GM19463 (cell line): ENCODE results near the gene CHDH.

ENCODE experiments used
- ATAC-seq: cut with Tn5 transposase; IDR thresholded peaks from one replicate; pipeline ENCODE4 v1.9.1; 2021; ENCODE audit warnings: mild to moderate bottlenecking, moderate library complexity; ENCODE audit not compliant: unreplicated experiment

CHDH gene

DNA sequence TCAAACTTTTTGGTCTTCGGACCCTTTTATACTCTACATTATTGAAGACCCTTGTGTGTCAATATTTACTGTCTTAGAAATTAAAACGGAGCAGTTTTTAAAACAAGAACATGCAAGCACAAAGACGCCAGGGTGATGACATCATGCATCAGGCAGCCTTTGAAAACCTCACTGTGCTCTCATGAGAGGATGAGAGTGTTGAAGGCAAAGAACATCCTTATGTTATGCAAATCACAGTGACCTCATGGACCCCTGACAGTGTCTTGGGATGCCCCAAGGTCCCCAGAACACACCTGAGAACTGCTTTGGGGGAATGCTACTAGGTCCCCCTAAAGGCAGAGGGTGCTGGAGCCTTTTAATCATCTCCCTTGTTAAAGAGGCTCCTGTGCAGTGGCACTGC, 51.6 kb downstream of the CHDH start:
- ATAC-seq, result no peak

DNA sequence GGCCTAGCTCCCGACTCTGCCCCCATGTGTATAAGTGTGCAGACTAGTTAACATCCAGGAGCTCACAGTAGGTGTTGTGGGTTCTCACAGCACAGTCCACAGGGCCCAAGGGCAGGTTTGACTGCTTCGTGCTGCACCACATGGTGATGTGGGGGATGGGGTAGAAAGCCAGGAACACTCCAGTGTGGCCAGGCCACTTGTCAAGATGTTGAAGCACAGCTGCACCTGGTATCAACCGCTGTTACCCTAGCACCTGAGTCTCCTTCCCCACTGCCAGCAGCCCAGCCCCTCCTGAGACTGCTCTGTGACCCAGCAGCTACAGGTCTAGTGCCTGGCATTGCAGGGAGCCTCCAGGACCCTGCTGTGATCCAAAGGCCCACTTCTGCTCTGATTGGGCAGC, 53.4 kb downstream of the CHDH start:
- ATAC-seq, result no peak

DNA sequence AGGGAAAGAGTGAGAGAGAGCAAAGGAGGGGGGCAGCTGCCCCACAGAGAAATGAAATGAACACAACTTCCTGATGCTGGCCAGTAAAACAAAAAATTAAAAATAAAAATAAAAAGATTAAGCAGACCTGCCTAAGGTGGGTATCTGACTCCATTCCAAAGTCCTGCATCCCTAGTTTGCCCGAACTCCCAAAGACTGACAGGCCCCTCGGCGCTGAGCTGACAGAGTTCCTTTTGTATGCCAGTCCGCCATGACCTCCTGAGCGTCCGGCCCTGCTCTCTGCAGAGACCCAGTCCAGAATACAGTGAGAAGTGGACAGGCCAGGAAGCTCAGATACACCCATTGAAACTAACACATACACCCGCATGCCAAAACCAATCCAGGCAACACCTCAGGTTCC, 54.9 kb downstream of the CHDH start:
- ATAC-seq, result no peak

DNA sequence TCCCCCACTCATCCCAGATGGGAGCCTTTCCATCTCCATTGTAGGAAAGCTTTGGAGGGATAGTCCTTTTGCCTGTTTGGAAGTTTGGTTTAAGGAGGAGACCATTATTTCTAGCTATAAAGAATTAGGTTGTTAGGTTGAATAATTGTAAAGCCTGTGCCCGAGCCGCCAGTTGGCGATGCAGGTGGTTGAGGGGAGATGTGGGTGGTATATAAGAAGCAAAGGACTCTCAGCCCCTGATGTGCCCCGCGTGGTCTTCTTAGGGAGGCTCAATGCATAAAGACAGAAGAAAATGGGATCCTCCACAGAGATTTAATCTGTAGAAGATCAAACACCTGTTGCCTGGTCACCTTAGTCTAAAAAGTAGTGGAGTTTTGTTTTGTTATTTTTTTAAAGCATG, 55.7 kb downstream of the CHDH start:
- ATAC-seq, result no peak

DNA sequence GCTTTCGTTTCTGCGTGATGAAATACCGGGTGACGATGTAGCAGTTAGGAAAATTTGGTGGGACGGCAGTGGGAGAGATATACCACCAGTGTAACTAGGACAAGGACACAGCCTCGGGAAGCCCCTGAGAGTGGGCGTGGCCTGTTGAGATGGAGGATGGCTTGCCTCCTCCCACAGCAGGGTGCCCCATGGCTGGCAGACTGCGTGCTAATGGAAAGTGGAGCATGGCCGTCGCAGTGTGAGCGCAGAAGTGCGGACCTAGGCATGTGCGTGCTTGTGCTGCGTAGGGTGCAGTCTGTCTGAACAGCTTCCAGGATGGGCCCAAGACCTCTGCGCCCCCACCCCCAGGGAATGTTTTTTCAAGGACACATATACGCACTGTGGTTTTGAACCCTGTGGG, 56.8 kb downstream of the CHDH start:
- ATAC-seq, result no peak

DNA sequence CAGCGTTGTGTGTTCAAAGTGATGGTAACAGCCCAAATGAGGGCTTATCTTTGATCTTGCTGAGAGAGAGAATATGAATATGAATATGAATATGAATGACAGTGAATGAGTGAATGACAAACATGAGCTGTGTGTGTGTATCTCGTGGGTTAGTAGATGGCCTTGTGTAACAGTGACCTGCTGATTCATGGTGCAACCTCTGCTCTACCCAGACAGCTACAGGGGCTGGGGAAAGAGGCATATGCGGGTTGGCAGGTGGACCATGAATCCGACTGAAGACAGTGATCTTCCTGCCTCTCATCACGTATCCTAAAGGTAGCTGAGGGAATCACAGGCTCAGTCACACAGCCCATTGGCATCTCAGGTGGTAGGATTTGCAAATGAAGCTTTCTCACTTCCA, 58.2 kb downstream of the CHDH start:
- no peak for ATAC-seq

DNA sequence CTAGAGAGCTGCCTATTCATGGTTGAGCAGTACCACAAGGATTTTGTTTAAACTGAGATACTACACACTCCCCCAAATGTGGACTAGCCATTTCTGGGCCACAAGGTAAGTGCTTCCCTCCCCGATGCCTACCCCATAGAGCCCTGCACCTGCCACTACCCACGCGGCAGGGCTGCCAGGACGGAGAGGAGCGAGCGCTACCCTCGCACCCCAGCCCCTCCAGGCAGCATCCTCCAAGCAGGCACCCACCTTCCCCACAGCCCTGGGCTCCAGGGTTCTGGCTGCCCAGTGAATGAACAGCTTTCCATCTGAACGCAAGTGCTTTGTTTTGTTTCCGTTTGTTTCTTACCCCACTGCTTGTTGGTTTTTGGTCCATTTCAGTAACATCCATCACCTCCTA, 59.2 kb downstream of the CHDH start:
- no peak for ATAC-seq

DNA sequence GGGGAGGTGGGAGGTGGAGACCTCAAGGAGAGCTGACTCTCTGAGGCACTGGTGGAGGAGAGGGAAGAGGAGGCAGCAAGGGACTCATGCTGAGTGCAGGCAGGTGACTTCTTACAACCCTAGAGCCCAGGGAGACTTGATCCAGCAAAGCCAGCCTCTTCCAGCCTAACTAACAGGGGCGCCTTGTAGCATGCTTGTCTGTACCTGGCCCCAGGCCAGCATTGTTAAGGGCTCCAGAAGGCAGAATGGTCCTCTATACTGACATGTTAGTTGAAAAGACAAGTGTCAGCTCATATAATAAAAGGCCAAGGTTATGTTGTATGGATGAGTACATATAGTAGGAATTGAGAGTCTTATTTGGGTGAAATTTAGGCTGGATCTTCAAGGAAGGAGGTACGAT, 65.4 kb downstream of the CHDH start:
- no peak for ATAC-seq

DNA sequence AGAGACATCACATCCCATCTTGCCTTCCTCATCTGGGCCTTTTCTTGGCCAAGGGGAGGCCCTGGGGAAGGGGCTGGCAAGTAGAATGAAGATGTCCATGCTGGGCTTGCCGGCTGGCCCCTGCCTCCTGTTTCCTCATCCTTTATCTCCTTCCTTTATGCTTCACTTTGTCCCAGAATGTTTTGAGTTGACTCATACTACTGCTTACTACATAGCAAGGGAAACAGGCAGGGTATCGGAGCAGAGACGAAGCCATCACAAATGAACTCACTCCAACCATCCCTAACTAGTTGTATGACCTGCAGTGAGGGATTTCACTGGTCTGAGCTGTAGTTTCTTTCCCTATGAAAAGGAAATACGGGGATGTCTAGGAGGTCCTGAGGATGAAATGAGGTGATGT, 66.0 kb downstream of the CHDH start:
- no peak for ATAC-seq

DNA sequence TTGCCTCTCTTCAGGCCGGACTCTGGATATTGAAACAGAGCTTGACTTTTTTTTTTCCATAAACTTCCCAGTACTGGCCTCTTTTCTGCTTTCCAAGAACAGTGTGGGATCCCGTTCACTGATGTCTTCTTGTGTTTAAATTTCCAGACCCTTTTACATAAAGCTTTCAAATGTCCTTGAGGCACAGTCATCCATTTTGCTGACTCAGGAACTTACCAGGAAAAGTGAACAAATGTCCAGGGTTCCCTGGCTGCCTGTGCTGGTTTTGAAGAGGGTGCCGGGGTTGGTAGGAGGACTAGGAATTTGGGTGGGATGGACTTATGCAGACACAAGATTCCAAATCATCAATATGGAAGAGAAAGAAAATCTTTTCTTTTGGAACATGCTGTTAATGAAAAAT, 68.1 kb downstream of the CHDH start:
- no peak for ATAC-seq

DNA sequence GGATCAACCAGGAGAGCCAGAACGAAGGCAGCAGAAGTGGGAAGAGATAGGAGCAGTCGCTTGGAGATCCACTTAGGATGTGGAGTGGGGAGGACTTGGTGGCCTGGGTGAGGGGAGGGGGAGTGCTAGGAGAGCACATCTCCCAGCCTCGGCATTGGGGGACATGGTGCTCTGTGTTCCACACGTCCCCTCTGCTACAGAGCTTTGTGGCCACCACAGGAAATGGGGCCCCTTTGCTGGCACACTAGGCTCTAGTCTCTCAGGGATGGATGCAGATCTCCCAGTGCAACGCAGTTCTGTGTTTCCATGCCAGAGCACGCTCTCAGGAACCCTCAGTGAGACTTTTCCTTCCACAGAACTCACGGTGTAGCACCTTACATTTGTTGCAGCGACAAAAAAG, 68.8 kb downstream of the CHDH start:
- no peak for ATAC-seq

DNA sequence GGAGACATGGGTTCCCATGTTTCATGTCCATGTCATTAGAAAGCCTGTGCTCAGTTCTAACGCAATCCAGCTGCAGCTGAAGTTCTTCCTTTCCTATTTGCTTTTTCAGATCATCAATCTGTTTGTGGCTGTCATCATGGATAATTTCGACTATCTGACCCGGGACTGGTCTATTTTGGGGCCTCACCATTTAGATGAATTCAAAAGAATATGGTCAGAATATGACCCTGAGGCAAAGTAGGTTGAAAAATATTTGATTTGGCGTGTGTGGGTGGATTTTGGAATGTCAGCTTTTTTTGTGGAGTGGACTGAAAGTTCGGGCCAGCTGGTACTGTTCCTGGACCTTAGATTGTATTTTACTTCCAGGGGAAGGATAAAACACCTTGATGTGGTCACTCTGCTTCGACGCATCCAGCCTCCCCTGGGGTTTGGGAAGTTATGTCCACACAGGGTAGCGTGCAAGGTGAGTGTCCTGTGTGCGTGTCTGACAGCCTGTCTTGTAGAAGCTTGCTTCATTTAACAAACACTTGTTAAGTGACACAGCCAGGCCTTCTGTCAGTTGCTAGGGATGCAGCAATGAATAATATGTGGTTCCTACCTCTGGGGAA, 69.6 kb downstream of the CHDH start:
- no peak for ATAC-seq

DNA sequence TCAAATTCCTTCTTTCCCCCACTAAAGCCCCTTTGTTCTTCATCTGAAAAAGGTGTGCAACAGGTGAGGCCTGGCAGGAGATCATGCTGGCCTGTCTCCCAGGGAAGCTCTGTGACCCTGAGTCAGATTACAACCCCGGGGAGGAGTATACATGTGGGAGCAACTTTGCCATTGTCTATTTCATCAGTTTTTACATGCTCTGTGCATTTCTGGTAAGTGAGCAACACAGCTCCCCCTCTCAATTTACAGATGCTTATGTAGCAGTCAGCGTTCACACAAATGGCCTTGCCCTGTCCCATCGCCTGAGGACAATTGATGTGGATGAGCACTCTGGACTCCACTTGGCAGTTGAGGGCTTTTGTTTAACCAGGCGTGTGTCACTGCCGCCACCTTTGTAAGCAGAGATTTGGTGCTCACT, 70.4 kb downstream of the CHDH start:
- no peak for ATAC-seq

DNA sequence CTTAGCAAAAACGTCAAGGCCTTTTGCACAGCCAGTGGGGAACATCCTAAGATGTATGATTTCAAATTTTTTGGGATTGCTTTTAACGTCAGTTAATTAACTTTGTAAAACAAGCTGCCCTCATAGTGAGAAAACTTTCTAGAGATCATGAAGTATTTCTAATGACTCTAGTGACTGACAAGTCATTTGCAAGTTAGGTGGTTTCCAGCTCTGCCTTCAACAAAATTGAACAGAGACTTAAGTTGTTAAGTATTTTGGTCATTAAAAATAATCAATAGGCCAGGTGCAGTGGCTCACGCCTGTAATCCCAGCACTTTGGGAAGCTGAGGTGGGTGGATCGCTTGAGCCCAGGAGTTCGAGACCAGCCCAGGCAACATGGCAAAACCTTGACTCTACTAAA, 71.2 kb downstream of the CHDH start:
- no peak for ATAC-seq

DNA sequence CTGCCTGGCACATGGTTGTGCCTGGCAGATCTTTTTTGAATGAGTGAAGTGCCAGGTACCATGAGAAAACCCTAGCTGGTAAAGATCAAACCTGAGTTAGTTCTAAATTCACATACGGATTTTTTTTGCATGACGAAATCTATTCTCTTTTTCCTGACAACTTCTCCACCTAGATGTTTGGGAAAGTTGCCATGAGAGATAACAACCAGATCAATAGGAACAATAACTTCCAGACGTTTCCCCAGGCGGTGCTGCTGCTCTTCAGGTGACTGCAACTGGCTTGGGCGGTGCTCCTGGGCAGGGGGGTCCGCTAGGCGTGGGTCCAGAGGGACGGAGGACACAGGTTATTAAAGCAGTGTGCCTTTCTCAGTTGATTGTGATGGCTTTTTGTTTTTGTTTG, 71.8 kb downstream of the CHDH start:
- ATAC-seq, result no peak

DNA sequence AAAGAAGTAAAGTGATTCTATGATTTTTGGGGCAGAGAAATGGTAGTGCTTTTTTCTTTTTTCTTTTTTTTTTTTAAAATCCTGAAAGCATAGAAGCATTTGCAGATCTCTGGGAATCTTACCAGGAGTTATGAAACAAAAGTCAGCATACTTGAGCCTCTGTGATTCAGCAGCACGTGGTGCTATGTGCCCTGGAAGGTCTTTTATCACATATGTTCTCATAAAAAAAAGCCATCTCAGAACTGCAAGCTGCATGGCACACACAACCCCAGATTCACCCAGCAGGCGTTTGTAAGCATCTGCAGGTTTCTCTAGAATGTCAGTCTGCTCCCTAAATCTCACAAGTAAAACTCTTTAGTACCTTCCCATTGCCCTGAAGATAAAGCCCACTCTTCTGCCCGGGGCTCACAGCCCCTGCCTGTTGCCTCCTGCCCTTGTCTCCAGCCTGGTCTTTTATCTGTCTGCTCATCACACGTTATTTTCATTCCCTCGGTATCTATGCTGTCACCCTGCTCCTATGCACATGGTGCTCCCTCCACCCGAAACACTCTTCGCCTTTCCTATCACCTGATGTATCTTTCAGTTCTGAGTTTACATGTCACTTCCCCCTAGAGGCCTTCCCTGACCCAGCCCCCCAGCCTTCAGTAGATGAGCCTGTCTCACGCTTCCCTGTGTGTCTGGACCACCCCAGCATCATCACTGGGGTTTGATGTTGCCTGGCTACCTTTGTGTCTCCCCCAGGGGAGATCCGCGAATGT, 72.4 kb downstream of the CHDH start:
- ATAC-seq, result peak; percentile 95

DNA sequence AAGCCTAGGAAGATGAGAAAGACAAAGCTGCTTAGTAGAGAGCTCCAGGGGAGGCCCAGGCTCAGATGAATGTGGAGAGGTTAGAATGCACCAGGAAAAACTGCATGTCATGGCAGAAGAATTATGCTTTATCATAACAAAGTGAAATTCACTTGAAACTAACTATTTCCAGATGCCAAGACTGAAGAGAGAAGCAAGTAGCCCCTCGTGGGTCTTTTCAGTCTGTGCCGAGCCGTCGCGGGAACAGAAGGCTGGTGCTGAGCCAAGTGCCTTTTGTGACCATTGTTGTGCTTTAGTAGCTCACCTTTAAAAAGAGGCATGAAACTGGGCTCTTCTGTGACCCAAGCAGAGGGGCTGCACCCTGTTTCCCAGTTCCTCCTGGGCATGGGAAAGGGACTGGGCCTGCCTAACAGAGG, 73.2 kb downstream of the CHDH start:
- no peak for ATAC-seq

DNA sequence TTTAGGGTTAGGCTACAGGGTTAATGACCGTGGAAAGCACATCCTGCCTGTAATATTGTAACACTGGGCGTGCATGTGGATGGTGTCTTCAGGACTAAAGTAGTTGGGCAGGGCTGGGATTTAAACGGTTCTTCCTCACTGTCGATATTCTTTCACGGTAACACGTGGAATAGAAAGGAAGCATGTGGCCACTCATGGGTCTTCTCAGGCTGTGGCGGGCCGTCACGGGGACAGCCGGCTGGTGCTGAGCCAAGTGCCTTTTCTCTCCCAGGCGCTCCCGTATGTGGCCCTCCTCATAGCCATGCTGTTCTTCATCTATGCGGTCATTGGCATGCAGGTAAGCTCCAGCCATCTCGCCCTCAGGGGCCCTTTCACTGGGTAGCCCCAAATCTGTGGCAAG, 73.7 kb downstream of the CHDH start:
- ATAC-seq, result no peak

DNA sequence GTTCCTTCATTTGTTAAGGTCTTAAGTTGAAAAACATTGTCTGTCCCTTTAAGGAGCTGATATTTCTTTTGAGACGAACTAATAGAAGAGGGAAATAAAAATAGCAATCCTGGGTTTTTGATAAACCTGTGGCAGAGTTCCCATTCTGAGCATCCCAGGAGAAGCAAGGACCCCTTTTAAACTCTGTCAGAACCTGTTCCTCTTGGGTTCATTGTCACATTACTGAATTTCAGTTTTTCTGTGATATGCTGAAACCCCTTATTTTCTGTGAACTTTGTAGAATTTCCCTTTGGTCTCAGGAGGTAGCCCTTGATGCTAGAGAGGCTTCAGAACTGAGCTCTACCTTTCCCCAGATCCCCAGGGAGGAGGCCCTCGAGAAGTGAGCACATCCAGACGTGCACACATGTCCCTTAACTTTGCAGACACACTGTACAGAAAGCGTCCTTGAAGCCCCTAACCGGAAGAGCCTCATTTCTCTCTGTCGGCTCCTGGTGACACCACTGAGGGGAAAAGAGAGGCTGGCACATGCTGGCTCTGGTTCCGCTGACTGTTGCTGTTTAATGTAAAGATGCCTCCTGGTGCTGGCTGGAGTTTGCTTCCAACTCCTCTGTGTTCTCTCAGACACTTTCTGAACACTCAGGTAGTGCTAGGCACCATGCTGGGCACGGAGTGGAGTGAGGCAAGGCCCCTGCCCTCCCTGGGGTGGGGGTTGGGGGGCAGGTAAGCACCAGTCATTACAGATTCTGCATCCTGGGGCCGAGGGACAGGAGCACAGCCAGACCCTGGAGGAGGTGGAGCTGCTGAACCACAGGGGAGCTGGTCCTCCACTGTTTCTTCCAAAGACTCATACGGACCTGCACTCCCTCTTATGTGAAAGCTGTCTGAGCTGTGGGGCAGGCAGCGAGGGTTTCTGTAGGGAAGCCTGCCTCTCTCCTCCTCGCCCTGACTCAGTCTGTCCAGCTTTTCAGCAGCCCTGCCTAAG, 77.5 kb downstream of the CHDH start:
- ATAC-seq, result no peak

DNA sequence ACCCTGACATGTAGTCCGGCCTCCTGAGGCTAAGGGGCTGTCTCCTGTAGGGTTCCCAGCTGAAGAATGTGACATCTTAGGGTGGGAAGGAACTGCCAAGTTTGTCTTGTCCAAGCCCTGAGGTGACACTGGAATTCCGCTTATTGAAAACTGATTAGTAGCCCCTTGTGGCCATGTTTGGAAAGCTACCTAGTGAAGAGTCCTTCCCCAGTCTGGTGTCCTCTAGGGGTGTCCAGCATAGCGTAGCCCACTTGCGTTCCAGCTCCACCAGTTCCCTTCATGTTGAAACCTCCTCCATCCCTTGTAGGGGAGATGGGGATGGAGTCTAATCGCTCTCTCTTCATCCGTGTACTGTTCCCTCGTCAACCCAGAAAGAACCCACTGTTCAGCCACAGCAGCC, 79.5 kb downstream of the CHDH start:
- ATAC-seq, result no peak

DNA sequence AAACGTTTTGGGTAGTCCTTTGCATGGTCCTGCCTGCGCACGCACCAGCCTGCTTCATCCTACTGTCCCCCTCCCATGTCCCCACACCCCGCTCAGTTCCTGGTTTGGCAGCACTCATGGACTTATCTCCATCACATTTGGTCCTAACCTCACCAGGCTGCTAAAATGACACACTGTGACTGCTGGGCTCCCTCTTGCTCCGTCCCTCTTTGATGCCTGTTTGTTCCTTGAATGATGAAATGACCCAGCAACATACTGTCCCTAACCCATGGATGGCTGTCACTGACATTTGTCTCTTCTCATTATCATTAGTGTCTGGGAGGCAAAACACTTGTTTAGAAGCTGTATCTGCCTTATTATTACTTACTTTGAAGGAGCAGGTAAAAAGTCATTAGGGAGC, 80.5 kb downstream of the CHDH start:
- ATAC-seq, result no peak
